OCI-M2 (cell line): Measurements from ENCODE around the gene USH2A.

Experiments used
- DNase-seq: peaks from one replicate; lab custom pipeline; 2025; ENCODE audit not compliant: unreplicated experiment; lab: John Stamatoyannopoulos, UW

USH2A gene

DNA sequence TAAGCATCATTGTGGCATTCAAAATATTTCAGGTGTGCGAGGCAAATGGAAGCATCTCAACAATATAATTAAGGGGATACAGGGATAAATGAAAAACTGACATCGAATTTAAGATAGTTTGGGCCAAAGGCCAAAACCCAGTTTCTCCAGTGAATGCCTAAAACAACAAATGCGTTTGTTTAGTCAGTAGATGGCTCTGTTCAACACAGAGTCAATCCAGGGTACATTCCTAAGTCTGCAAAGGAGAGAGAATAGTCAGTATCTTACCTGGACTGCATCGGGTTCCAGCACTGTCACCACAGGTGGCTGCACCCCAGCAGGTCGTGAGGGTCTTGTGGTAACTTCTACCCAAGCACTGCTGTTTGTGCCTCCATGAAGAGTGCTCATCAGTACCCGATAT lies 535.1 kb downstream of the USH2A start:
- no peak for DNase-seq

DNA sequence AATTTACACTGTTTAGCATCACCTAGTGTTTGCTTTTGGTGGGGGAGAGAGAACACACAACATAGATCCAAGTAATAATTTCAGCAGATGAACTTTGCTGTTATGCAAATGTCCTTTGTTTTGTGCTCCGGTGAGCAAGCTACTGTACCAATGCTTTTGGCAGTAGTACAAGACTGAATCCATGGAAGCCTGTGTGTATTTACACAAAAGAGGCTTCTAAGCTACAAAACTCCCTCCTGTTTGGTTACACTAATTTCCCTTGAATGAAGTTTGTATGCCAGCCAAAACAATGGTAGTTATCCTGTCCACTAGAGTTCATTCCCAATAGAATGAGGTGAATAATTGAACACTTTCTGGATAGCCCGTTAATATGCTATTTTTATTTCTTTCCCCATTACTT lies 535.6 kb downstream of the USH2A start:
- no peak for DNase-seq

DNA sequence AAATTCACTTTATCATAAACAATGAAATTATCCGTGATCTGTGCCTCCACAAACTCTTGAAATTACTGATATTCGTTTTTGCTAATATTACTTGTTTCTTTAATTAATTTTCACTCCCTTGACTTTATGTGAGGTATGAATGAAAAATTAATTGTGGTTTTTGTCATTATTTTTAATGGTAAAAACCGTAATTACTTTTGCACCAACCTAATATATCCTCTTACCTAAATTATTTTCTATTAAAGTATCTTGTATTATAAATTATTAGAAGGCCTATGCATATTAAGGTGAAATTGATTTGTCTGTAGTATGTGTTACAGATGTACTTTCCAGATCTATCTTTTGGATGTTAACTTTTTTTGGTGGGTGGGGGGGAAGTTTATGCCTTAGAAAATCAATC lies 540.2 kb downstream of the USH2A start:
- no peak for DNase-seq

DNA sequence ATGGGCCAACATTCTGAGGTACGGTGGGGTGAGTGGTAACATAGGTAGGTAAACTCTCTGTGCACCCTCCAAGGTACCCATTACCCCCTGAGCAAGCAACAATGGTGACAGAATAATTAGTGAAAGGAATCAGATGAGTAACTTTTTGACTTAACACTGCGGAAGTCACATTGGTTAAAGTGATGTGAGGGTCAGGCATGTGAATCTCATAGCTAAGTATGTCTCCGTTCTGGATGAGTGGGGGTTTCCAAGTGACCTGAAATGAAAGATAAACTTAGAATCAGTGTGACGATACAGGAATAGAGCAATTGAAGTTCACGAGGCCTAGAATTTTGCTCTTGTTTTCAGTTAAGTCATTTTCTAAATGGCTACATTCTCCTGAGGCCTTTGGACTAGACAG lies 544.4 kb downstream of the USH2A start:
- no peak for DNase-seq

DNA sequence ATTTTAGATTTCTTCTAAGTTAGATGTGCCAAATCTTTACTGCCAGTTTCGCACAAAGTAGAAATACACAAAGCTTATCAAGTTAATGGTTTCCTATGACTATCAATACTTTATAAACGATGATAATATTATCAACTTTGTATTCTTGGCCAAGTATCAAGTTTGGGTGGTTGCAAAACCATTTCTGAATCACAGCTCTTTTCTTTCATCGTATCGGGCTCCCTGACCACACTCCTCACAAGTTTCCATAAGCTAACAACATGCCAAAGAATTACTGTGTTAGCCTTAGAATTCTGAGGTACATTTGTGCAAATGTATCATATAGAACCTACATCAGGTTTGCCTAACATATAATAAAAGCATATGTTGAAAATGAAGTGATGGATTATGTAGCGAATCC lies 545.1 kb downstream of the USH2A start:
- DNase-seq = no peak

DNA sequence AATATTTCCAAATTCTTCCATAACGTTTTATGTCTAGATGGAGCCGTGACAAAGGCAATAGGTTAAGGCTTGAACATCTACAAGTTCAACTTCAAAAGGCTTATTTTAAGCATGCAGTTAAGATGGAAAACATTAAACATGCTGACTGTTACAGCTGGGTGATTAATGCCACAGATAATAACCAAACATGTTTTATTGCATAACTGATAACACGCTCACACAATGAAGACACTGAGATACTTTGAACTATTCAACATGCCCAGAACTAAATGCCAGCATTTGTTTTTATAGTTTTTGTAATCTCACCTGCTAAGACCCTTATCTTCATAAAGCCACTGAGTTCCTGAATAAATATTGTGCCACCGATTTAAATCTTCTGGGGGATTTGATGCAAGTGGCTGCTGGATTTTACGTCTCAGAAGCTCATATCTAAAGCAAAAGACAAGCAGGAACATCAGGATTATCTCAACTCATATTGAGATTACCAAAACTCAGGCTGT lies 545.7 kb downstream of the USH2A start:
- no peak for DNase-seq

DNA sequence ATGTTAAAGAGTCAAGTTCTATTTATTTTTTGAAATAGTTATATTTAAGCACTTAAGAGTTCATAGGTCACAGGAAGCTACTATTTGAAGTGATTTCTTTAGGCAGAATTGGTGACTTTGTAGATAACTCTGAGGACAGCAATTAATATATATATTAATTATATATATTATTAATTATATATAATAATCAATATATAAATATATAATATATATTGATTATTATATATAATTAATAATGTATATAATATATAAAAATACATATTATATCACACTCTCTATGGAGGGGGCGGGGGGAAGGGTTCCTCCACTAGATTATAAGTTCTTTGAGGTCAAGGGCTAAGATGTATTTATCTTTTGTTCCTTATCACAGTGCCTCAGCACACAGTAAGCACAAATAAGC lies 547.5 kb downstream of the USH2A start:
- DNase-seq = no peak

DNA sequence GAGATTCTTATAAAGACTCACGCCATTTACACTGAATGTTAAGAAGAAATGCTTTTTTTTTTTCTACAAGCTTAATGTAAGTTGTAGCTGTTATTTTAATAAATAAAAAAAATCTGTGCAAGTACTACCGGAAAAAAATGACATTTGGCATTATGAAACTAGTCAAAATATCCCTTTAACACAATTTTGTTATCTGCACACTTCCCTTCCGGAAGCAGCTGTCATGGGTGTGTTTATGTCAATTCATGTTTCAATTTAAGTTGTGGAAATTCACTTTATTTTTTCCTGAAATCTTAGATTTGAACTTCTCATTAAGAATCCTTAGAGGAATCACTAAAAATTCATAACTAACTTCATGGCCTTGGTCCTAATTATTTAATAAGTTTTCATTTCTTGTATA lies 548.0 kb downstream of the USH2A start:
- no peak for DNase-seq

DNA sequence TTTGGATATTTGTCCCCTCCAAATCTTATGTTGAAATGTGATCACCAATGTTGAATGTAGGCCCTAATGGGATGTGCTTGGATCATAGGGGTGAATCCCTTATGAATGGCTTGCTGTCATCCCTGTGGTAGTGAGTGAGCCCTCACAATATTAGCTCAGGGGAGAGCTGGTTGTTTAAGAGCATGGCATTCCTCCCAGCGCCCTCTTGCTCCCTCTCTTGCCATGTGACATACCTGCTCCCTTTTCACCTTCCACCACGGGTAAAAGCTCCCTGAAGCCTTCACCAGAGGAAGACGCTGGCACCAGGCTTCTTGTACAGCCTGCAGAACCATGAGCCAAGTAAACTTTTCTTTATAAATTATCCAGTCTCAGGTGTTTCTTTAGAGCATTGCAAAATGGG lies 550.6 kb downstream of the USH2A start:
- DNase-seq = no peak

DNA sequence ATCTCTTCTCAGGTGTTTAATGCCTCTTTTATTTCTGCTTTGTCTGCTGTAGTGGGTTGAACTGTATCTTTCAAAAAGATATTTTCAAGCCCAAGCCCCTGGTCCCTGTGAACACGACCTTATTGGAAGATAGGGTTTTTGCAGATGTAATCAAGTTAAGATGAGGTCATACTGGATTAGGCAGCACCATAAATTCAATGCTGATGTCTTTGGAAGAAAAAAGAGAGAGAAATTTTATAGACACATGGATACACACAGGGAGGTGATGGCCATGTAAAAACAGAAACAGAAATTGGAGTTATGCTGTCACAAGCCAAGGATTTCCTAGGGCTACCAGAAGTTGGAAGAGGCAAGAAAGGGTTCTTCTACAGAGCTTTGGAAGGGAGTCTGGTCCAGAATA lies 554.7 kb downstream of the USH2A start:
- no peak for DNase-seq

DNA sequence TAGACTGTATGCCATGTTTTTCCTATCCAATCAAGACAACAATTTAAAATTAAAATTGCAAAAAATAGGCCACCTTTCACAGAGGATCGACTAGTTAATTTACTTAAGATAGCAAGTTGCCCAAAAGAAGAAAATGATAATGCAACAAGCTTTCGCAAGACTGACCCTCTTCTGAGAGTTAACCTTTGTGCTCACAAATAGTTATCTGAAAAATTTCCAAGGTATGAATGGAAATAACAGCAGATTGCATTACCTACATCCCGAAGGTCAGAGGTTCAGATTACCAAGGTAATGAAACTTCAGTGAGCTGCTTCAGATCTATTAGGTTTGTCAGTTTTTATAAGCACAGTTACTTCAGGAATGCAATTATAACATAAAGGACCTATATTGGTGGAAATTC lies 558.2 kb downstream of the USH2A start:
- DNase-seq = no peak

DNA sequence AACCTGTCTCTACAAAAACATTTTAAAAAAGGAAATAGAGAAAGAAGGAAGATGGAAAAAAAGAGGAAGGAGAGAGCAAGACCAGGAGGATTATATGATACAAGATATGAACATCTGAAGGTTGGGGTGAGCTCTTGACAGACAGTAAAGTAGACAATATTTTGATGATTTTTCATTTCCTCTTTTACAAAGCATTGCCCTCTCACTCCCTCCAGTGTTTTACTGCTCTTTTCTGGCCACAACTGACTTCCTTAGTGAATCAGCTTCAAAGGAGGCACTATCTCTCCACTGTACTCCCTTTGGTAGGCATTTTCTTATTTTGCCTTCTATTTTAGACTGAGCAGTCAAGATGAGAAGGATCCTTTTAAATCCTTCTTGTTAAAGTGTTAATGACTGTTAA lies 559.5 kb downstream of the USH2A start:
- no peak for DNase-seq

DNA sequence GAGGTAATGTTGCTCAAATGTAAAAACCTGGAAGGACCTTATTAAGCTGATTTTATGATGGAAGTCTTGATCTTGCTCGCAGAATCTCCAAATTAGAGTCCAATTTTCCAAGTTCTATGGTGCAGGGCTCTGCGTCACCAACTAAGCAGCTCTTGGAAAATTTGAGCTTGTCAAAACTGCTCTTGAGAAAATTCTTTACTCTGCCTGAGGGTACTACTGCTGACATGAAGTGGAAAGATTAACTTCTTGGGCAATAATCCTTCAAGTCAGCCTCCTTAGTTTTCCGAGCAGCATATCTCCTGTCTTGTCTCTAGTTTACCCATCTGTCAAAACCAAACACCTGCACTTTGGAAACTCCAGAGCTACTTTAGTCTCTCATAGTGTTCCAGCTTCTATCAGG lies 562.4 kb downstream of the USH2A start:
- no peak for DNase-seq

DNA sequence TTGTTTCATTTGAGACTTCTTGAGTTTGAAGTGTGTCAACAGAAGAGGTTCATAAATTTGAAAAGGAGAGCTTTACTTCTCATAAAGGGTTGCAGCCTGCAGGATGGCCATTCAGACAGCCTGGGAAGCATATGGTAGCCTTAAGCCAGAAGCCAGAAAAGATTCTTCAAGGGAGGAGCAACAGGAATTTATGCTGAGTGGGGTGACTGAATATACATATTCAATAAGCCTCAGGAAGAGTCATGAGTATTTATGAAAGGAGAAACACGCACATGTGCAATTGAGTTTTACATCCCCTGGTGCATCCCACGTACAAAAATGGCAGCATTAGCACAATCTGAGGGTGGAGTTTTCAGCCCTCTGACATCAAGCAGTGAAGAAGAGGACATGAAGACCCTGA lies 565.9 kb downstream of the USH2A start:
- DNase-seq = no peak

DNA sequence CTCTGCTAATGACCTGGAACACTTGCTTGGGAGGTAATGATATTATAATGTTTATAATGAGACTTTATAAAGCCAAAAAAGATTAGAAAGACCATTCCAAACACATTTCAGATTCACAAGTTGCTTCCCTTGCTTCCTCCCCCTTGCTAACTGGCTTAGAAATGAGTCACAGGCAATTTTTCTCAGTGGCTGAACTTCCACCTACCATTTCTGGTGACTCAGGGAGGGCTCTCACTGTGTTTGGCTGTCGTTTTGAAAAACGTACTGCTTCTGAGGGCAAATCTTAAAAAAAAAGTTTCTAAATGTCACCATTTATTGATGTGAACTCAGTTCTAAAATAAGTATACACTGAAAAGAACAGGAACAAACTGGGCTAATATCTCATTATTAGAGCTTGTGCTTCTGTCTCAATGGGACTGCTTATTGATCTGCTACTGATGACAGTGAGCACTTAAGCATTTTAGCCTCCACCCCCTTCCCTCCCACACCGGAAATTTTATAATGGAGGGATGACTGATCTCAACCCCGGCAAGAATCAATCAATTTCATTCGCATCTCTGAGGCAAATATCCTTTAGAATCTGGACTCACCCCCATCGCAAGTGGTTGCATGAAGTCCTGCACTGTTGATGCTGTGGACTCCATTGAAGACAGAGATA lies 577.9 kb downstream of the USH2A start:
- no peak for DNase-seq

DNA sequence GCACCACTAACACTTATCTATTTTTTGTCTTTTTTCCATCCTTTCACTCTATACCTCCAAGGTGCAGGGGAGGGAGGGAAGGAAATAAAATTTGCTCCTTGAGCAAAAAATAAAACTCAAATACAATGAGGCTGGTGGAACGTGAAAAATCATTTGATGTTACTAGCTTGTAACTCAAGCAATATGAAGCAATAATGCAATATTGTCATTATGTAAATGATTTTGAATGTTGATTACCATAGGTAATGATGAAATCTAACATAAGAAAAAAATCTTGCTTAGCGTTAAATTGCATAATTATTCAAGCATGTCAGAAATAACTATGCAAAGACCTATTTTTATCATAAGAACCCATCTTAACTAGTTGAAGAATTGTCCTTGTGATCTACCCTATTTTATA lies 578.5 kb downstream of the USH2A start:
- no peak for DNase-seq

DNA sequence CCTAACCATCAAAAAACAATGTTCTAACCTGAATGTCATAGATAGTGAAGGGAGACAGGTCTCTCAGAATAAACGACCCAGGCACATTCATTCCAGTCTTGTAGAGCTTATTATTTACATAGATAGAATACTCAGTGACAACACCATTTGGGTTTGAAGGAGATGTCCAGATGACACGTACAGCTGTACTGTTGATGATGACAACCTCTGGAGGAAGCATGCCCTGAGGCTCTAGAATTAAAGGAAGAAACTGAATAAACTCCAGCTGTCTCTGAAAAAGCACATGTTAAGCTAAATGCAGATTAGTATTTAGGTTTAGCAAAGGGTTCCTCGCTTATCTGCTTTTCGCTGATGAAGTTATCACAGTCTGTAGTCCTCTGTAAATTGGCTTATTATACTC lies 579.0 kb downstream of the USH2A start:
- no peak for DNase-seq

DNA sequence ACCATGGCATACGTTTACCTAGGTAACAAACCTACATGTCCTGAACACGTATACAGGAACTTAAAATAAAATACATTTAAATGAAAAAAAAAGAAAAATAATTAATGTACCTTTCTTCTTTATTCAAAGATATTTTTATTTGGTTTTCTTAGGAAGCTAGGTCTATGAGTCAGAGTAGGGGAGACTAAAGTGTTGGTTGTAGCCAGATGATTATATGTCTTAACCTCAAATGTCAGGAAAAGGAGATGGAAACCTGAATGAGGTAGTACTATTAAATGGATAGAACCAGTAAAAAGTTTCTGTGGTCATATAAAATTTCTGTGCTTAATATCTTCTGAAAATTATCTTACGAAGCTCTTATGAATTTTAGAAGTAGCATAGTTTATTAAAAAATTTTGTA lies 580.3 kb downstream of the USH2A start:
- DNase-seq = no peak

DNA sequence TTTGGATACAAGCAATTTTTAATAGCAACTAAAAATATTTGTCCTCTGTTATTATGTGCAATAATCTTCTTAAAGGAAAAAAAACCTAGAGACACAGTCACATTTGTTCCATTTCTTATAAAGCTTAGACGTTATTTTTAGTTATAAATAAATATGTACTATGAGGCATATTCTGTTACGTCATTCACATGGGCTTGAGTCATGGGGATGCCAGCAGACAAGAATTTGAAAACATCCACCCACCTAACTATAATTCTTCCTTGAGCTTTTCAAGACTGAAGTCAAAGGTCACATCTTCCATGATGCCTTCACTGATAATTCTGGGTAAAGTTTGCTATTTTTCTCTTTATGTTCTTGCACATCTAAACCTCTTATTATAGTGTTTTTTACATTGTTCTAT lies 587.3 kb downstream of the USH2A start:
- no peak for DNase-seq

DNA sequence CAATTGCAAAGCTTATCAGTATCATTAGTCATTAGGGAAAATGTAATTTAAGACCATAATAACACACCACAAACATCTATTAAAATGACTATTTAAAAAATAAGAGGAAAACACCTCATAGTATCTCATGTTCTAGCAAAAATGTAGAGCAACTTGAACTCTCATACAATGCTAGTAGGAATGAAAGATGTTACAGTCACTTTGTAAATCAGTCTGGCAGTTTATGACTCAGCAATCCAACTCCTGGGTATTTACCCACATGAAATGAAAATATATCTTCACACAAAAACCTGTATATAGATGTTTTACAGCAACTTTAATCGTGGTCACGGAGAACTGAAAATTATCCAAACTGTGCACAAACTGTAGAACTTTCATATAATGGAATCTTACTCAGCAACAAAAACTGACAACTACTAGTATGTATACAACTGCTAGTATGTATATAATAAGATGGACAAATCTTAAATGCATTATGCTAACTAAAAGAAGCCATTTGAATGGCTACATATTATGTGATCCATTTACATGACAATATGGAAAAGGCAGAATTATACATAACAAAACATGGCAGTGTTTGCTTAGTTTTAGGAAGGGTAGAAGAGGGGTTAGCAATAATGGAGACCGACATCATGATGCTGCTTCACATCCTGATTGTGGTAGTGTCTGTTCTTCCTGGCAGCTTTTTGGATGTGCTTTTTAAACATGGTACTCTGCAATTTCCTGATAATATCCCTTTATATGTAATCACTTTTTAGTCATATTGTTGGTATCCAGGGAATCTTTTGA lies 589.1 kb downstream of the USH2A start:
- DNase-seq = no peak

DNA sequence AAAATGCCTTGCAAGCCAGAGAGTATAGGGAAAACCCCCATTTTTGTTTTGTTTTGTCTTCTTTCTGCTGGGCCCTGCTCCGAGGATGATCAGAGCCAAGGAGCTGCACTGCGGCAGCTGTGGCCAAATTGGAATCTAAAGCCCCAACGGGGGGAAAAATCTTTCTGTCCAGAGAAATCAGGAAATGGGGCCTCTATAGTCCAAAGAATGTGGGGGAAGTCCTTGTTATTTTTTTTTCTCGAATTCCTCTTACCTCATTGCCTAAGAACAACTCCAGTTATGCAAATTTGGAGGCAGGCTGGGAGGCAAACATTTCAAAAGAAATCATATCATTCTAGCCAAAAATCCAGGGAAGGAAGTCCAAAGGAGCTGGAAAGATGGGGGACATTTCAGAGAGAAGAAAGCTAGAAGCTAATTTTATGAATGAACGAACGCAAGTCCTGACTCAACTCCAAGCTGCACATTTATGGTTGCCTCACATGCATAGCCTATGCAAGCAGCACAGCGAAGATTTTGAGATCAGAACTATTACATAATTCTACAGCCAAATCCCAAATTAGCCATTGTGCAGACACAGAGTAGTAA lies 592.9 kb downstream of the USH2A start:
- no peak for DNase-seq

DNA sequence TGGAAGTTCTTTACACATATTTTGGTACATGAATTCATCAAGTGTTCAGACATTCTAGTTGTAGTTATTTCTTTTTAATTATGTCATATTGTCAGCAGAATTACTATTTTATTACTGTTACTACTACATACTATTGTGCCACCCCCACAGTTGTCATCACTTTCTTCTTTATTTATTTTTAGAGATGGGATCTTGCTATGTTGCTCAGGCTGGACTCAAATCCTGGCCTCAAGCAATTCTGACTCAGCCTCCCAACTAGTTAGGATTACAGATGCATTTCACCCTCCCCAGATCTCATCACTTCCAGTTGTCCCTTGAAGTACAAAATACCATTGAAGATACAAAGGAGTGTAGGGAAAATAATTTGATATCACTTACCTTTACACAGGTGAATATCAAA lies 598.2 kb downstream of the USH2A start:
- no peak for DNase-seq
